GM04503 (cell line): Measurements from ENCODE around the gene PAWR.
"Not testable (repeated sequence)": the region's sequence is repeated elsewhere in the genome, so short reads cannot be mapped to it uniquely, and the experiment has no call there.

Experiments
- DNase-seq: peaks from one replicate; pipeline ENCODE4 v3.0.0-alpha.2; 2012; ENCODE audit warnings: low read depth

The PAWR gene

DNA sequence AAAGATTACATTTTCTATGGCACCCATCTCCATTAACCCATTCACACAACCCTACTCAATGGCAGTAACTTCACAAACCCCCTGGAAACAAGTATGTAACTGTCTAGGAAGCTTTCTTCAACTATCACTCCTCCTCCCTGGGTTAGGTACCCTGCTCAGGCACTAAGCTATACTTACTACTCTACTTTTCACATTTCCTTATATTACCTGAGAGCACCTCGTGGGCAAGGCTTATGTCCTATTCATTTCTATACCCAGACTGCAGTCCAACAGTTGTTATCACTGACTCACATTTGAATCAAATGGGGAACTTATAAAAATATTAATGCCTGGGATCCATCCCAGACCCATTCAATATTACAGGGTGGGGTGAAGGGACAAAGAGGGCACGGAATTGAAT lies 4.6 kb downstream of the PAWR start:
- no peak for DNase-seq

DNA sequence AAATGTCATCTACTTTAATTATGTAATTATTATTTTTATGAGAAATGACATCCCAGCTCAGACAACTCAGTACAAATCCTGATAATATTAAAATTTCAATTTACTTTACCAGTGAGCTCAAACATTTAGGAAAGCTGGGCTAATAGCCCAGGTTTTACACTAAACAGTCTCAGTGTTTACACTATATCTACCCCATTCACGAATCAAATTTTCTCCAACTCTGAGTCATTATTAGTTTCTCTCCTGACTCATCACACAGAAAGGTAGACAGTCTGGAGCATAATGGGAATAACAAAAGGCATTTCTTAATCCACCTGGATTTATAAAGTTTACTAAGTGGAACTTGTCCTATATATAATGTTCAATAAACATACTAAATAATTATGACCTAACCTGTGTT lies 5.7 kb downstream of the PAWR start:
- DNase-seq: no peak

DNA sequence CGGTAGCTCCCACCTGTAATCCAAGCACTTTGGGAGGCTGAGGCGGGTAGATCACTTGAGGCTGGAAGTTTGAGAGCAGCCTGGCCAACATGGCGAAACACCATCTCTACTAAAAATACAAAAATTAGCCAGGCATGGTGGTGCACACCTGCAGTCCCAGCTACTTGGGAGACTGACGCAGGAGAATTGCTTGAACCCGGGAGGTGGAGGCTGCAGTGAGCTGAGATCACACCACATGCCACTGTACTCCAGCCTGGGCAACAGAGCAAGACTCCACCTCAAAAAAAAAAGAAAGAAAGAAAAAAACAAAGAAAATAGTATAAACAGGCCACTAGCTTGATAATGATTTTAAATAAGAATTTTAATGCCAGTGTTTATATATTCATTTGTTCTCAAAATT lies 6.4 kb downstream of the PAWR start:
- not testable (repeated sequence) for DNase-seq

DNA sequence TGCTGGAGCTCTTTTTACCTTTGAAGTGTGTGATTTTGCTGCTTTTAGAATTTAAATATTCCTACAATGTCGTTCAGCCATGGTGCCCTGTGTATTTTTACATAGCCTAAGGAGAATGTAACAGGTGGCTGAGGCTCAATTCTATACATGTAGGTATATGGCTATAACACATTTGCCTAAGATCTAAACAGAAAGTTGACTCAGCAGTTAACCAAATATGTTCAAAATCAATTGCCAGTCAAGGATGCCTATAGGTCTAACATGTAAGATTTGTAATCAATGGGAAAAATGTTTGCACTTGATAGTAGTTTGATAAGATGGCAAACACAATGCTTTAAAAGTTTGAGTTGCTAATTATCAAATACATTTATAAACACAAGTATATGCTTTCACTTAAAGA lies 8.2 kb downstream of the PAWR start:
- no peak for DNase-seq

DNA sequence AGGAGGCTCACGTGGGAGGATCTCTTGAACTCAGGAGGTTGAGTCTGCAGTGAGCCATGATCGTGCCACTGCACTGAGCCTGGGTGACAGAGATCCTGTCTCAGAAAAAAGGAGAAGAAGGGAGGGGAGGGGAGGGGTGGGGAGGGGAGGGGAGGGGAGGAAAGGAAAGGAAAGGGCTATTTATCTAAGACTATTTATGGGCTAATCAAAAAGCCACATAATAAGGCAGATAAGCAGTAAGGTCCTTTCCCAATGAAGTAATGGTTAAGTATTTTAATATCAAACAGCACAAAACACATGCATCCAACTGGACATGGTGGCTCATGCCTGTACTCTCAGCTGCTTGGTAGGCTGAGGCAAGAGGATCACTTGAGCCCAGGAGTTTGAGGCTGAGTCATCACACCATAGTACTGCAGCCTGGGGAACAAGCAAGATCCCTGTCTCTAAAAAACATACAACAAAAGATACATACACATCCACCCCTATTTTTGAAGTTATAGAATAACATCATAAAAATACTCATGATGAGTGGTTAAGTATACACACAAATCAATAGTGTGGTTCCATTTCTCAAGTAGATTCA lies 9.7 kb downstream of the PAWR start:
- no peak for DNase-seq

DNA sequence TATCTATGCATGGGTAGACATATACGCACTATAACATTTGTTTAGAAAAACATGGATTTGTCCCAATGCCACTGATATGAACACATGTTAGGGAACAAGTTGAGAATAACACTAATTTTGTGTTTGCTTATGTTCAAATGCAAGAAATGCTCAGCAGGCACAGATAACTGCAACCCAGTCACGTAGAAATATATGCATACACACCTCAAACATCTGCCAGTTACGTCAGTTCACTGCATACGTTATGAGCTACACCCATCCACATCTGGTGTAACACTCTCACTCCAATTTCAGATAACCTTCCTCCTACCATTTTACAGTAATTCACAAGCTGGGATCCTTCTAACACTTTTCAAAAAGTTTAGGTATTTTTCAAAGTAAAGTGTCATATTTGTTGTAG lies 10.7 kb downstream of the PAWR start:
- no peak for DNase-seq

DNA sequence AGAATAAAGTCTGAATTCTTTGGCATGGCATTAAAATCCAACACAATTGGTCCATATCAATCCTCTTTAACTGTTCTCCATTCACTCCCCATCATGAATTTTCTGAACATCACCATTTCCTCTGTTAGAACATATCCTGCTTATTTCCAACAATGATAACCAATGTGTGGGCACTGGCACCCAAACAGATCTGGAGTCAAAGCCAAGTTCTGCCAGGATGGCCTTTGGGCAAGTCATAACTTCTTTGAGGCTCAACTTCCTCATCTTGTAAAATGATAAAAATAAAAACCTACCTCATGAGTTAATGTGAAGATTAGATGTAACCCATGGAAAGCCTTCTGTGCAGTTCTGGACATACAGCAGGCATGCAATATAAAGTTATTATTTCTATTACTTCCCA lies 12.5 kb downstream of the PAWR start:
- DNase-seq: no peak

DNA sequence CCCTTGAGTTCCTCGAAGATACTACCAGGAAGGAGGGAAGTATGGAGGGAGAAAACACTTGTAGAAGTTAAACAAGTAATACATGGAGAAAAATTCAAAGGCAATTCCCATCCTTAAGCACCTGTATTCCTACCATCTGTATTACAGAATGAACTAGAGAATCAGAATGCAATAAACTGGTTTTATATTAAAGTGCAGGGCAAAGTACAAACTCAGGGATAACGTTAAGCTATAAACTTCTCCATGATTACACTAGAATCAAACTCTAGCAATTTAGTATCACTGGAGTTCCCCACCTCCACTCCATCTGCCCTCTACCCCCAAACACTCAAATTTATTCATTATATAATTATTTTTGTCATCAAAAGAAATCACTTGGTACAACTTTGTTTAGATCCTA lies 13.1 kb downstream of the PAWR start:
- DNase-seq: no peak

DNA sequence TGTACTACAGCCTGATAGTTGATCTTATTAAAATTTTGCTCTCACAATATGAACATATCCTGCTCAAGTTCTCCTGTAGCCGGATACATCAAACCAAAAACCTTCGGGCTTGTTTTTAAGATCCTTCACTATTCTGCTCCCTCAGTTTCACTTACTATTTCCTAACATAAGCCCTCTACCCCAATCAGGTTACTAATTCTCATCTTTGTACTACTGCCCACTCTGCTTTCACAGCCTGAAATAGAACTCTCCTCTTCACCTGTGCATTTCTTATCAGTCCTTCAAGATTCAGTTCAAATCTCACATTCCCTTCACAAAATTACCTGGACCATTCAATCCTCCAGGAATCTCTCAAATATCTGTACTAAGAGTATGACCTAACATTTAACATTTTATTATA lies 14.2 kb downstream of the PAWR start:
- no peak for DNase-seq

DNA sequence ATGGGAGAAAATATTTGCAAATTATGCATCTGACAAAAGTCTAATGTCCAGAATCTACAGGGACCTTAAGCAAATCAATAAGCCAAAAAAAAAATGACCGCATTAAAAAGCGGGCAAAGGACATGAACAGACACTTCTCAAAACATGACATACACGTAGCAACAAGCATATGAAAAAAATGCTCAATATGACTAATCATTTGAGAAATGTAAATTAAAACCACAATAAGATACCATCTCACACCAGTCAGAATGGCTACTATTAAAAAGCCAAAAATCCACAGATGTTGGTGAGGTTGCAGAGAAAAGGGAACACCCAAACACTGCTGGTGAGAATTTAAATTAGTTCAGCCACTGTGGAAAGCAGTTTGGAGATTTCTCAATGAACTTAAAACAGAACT lies 16.1 kb downstream of the PAWR start:
- peak; percentile 64 for DNase-seq

DNA sequence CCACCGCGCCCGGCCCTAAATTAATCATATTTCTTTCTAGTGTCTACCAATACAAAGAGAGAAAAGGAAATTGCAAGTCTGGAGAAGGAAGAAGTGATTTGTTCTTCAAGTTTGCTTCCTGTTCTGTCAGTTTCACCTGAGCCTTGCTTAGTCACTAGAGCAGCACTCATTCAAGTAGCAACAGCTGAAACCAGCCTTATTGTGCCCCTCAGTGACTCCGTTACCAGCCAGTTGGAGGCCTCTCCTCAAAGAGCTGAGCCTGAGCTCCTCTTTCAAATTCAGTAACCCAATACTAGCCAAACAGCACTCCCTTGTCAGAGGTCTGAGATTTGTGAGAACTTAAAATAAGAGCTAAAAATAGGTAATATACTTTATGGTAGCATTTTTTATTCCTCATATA lies 17.4 kb downstream of the PAWR start:
- no peak for DNase-seq

DNA sequence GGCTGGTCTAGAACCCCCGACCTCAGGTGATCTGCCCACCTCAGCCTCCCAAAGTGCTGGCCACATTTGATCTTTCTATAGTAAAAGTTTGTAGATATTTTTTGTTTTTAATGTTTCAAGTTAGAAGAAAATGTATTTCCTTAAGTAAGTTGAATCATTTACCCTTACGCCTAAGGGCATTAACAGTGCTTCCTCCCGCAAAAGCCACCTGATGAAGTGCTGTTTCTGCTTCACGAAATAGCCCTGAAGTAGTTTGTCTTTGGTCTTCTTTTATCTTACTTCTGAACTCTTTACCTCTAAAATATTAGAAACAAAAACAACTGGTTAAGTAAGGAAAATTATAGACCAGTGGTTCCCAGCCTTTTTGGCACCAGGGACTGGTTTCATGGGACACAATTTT lies 22.7 kb downstream of the PAWR start:
- DNase-seq: no peak

DNA sequence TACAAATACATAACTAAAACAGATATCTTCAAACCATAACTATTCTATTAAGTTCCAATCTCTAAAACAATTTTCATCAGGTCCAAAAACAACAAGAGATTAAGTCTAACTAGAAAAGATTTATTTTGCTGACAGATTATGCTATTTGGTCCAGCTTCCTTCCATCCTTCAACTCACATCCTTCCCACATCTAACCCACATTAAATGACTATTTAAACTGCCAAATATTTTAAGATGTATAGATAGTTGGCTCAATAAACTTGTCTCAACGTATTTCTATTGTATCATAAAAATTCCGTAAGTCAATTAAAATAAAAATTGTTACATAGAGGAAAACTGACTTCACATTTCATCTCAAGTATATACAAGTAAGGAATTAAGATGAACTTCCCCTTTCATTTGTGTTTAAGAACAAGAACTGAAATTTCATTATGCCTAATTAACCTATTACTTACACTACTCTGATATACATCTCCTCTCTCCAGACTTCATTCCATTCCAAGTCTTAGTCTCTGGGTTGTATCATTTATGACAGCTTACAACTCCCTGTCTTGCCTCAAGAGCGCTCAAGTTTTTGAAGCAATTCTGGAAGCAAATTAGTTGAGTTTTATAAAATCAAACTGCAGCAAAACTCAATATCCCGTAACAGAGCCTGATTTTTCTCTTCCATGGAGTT lies 25.4 kb downstream of the PAWR start:
- DNase-seq: no peak

DNA sequence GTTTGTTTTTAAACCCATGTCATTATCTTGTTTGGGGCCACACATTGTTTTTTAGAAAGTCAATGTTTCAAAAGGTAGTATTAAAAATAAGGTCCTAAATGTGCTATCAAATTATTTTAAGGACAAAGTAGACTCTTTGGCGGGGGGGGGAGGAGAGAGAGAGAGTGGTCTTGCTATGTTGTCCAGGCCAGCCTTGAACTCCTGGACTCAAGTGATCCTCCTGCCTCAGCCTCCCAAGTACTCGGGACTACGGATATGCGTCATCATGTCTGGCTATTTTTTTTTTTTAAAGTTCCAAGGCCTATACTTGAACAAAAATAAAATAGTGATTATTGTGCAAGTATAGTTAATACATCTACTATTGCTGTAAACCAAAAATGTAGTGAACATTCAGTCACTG lies 26.2 kb downstream of the PAWR start:
- no peak for DNase-seq

DNA sequence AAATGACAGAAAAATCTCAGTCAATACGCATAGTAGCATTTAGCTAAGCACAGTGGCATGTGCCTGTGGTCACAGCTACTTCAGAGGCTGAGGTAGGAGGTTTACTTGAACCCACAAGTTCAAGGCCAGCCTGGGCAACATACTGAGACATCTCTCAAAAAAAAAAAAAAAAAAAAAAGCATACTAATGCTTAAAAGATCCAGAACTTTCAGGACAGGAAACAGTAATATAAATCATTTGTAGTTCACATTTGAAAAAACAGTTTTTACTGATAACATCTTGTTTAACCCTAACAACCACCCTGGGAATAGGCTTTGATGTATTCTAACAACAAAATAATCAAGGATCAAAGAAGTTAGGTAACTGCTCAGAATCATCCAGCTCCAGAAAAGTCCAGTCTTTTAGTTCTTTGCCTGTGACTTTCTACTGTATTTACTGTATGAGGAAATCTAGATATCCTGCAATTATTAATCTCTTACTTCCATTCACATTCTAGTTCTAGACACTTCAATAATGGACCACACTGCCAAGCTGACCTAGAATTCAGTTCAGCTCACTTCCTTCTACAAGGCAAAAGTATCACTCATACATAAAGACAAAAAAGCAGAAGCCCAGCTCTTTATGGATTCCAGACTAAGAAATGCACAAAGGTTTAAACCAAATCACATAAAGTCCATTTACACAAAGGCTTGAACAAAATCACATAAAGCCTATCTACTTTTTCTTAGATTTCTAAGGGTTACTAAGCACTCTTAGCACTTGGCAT lies 28.5 kb downstream of the PAWR start:
- DNase-seq: no peak

DNA sequence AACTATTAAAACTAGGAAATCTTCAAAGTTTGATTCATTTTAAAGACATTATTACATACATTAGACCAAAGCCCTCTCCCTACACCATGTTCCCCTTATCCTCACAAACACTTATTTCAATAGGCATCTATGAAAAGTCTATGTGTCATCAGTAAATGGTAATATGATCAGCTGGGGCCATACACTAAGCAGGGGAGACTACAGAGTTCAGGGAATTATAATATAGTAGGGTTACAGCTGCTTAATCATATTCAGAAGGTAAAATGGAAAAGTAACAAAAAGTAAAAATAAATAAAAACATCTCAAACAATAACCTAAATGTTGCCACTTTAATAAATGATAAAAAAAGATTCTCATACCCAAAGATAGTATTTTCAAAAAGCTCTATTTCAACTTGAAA lies 29.1 kb downstream of the PAWR start:
- DNase-seq: no peak

DNA sequence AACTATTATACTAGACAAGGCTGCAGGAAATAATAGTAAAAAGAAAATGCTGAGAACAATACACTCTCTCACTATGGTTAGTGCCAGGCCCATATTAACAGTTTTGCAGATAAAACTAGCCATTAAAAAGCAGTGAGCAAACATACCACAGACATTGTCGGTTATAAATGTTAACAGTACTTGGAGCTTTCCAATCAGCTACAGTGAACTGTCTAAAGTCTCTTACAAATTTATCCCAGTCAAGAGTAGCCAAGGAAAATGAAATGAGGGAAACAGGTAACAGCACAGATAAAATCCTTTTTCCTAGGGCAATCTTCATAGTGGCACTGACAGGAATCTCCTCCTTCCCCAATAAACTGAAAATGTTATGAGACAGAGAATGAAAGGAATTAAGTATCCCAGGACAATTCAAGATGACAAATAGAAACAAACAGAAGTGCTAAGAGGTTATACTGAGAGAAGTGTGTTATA lies 30.8 kb downstream of the PAWR start:
- no peak for DNase-seq

DNA sequence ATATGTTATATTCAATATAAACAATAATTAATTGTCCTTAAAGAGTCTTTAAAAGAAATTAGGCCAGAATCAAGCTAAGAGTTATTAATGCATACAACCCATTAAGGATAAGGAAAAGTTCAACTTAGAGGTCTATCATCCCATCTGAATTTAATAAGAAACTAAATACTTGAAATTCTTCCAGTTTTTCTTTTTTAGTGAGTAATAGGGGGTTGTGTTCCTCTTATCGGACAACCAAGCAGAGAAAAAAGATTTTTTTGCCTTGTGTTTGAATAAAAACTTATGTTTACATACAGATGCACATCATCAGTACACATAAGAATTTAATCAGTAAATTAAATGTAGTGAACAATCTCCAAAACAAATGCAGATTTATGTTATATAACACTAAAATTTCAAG lies 32.5 kb downstream of the PAWR start:
- DNase-seq: no peak

DNA sequence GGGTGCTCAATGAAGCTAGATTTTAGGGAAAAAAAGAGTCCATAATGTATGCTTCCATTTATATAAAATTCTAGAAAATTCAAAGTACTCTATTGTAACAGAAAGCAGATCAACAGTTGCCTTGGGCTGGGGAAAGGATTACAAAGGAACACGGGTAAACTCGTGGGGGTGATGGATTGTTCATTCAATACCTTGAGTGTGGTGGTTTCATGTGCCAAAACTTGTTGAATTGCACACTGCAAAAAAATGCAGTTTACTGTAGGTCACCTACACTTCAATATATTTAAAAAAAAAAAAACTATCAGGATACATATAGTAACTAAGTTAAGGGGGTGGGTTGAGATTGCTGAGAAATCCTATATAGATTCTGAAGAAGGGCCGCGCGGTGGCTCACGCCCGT lies 33.6 kb downstream of the PAWR start:
- DNase-seq: no peak

DNA sequence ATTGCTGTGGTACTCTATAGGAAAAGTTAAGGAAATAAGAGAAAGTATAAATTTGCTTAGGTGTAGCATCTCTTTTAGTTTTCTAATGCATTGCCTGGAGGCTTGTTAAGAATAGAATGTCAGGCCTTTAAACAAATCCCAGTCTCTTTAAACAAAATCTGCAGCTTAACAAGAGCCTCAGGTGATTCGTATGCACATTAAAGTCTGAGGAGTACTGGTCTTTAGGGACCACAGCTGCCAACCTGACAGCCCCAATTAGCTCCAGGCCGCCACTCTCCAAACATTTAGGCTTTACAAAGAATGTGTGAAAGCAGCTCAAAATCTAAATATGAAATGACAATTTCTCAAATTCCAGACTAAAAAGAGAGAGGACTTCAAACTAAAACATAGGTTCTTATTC lies 35.7 kb downstream of the PAWR start:
- DNase-seq: no peak

DNA sequence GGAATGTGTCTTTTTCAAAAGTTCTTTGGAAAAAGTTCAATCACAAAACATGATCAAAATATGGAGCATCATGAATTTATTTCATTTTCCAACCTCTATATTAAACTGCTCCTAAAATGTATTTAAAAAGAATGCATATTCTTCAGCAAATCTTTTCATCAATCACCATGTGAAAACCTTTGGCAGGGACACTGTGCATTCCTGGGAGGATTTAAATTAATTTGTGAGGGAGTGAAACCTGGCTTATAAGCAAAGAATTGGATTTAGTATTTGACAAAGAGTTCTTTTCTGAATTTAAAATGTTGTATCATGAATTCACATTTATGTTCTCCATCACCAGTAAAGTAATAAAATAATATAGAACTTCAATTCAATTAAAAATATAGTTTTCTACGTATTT lies 38.2 kb downstream of the PAWR start:
- DNase-seq: no peak

DNA sequence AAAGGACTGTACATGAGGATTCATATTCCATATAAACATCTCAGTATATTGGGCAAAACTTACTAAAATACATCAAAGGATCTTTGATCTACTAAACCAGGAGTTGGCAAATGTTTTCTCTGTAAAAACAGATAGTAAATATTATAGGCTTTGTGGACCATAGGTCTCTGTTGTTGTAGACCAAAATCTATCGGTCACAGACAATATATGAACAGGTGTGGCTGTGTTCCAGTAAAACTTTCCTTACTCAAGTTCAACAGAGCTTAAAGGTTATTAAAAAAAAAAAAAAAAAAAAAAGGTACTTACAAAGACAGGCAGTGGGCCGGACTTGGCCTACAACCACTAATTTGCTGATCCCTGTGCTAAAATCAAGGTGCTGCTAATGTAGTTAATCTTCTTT lies 40.3 kb downstream of the PAWR start:
- no peak for DNase-seq

DNA sequence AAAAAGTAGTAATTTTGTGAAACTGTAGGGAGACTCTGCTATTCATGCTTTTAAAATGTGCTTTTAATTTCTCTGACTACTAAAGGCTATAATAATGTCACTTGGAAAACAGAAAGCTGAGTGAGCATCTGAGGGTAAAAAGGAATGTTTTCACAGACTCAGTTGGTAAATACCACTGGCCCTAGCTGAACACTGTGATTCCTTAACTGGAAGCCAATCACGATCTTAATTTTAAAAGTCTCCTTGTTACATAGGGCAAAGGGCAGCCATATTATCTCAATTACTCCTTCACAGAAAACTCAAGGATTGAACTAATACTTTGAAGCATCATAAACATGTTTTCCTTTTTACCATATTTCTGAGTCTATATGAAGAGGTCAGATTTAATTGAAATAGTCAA lies 41.9 kb downstream of the PAWR start:
- no peak for DNase-seq

DNA sequence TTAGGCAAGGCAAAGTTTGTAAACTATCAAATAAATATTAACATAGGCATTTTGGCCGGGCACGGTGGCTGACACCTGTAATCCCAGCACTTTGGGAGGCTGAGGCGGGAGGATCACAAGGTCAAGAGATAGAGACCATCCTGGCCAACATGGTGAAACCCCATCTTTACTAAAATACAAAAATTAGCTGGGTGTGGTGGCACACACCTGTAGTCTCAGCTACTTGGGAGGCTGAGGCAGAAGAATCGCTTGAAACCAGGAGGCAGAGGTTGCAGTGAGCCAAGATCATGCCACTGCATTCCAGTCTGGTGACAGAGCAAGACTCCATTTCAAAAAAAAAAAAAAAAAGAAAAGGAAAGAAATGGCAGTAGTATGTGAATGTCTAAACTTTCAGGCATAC lies 43.9 kb downstream of the PAWR start:
- DNase-seq: not testable (repeated sequence)
